Upper lobe of left lung (tissue), 6 donors: Measurements from ENCODE around the gene VPS13C. TPM values are rescaled to one million over a fixed set of nuclear protein-coding genes. Genes with fewer than 3 reads are reported as not detected.

Source experiments
- ATAC-seq, 2 donors: fragments of 200-7000 bp; cut with Tn5 transposase; one replicate each; pipeline ENCODE4 v1.9.1; 2022; ENCODE audit warnings: mild to moderate bottlenecking in 2 of 2, moderate library complexity in 2 of 2; ENCODE audit not compliant: low FRiP score in 2 of 2
- DNase-seq, 2 donors: peaks; one replicate each; pipeline ENCODE4 v3.0.0-alpha.2; 2019 to 2020
- H3K27ac ChIP-seq, 4 donors: fragments of 200-600 bp; sonication (generic); one replicate each; pipeline ENCODE4 v1.5.1; 2016 to 2019
- H3K27me3 ChIP-seq, 4 donors: fragments of 200-600 bp; sonication (generic); one replicate each; pipeline ENCODE4 v1.5.1; 2017 to 2019
- H3K36me3 ChIP-seq, 4 donors: fragments of 200-600 bp; sonication (generic); one replicate each; pipeline ENCODE4 v1.5.1; 2016 to 2019
- H3K4me1 ChIP-seq, 4 donors: fragments of 200-600 bp; sonication (generic); one replicate each; pipeline ENCODE4 v1.5.1; 2018 to 2019
- H3K4me3 ChIP-seq, 4 donors: fragments of 200-600 bp; sonication (generic); one replicate each; pipeline ENCODE4 v1.5.1; 2017 to 2019; ENCODE audit warnings: mild to moderate bottlenecking in 2 of 4, moderate library complexity in 1 of 4
- H3K9me3 ChIP-seq, 4 donors: fragments of 200-600 bp; sonication (generic); one replicate each; pipeline ENCODE4 v1.5.1; 2018 to 2019
- CTCF ChIP-seq, 6 experiments: fragments of 450-650 bp in 4 of 6; fragments of 200-600 bp in 2 of 6; sonication (generic) in 2 of 6; IDR thresholded peaks; one replicate each; pipeline ENCODE4 v1.5.1; 2016 to 2019; ENCODE audit warnings: antibody characterized with exemption in 6 of 6
- EP300 ChIP-seq, 4 donors: sonication (generic); formaldehyde crosslinking; IDR thresholded peaks; one replicate each; pipeline ENCODE4 v1.5.1; 2017; ENCODE audit warnings: antibody characterized with exemption in 4 of 4, control low read depth in 2 of 4
- POLR2A ChIP-seq, 4 donors: fragments of 450-650 bp; IDR thresholded peaks; one replicate each; pipeline ENCODE4 v1.5.1; 2016 to 2017; ENCODE audit warnings: antibody characterized with exemption in 4 of 4, mild to moderate bottlenecking in 2 of 4
- POLR2AphosphoS5 ChIP-seq, 2 donors: sonication (generic); formaldehyde crosslinking; IDR thresholded peaks; one replicate each; pipeline ENCODE4 v1.5.1; 2017; ENCODE audit warnings: antibody characterized with exemption in 2 of 2
- WGBS, 2 donors: methylation state at CpG; one replicate each; pipeline ENCODE4 v1.1.5; 2017 to 2018; 5-methylcytosine and 5-hydroxymethylcytosine counted together
- total RNA-seq, 6 donors: library from RNA; depleted of rRNA in 4 of 6; stranded (reverse); fragments of >200 nt in 4 of 6; gene quantifications; one replicate each; pipeline versions ENCODE4 v1.1.0 to v1.2.1, GENCODE V29; 2016 to 2021
- donor health status: DM: no; HTN: no; CAD: no; lungs with moderate emphysema.
- donor health status: DM: no; HTN: yes; CAD: no; lungs with severe emphysema.

Gene VPS13C
- total RNA-seq, 6 donors from 2014 or later = 73.7 to 180 (median 97.4) TPM

- H3K4me1 ChIP-seq = no peaks in the 10 kb centered on the region
- 94 to 97% methylated on average over 3 of the region's 3 CpGs for WGBS, 2 donors
These were observed 137.1 kb downstream of the VPS13C start for GRCh38 chr15:61923173-61923572.

GRCh38 chr15:61921093-61921492 lies 139.2 kb downstream of the VPS13C start:
- WGBS, 2 donors = 93 to 97% methylated on average over 1 of the region's 1 CpG
- Histone ChIP-seq H3K27ac (no peak overlapping the region), H3K4me3 (no peak overlapping the region), H3K27me3 (no peaks in the 10 kb centered on the region), H3K36me3 (peaks cover 20 to 85% (median 25%) of the 10 kb centered on the region in 4 donors), H3K9me3 (no peaks in the 10 kb centered on the region), H3K4me1 (no peaks in the 10 kb centered on the region)
- no peak for TF ChIP-seq POLR2AphosphoS5 (IDR thresholded peaks at IDR 0.05)
- TF ChIP-seq POLR2A (IDR thresholded peaks at IDR 0.05) = no peak
- no peak for TF ChIP-seq EP300 (IDR thresholded peaks at IDR 0.05)
- no peak for TF ChIP-seq CTCF (IDR thresholded peaks at IDR 0.05)
- no peak for ATAC-seq
- DNase-seq = no peak

More at GRCh38 chr15:61923173-61923572, 137.1 kb downstream of the VPS13C start:
- no peaks in the 10 kb centered on the region for H3K27me3 ChIP-seq
- TF ChIP-seq CTCF (IDR thresholded peaks at IDR 0.05) = no peak
- no peak for TF ChIP-seq POLR2AphosphoS5 (IDR thresholded peaks at IDR 0.05)
- TF ChIP-seq POLR2A (IDR thresholded peaks at IDR 0.05) = no peak
- TF ChIP-seq EP300 (IDR thresholded peaks at IDR 0.05) = no peak
- peaks cover 6 to 83% (median 19%) of the 10 kb centered on the region in 4 donors for H3K36me3 ChIP-seq
- no peak overlapping the region for H3K27ac ChIP-seq
- no peak overlapping the region for H3K4me3 ChIP-seq
- DNase-seq = no peak
- no peaks in the 10 kb centered on the region for H3K9me3 ChIP-seq
- ATAC-seq = no peak

- Histone ChIP-seq H3K36me3 (peaks cover 31 to 93% (median 43%) of the 10 kb centered on the region in 4 donors), H3K4me3 (no peak overlapping the region), H3K9me3 (no peaks in the 10 kb centered on the region), H3K27me3 (no peaks in the 10 kb centered on the region), H3K4me1 (no peaks in the 10 kb centered on the region), H3K27ac (no peak overlapping the region)
- no peak for DNase-seq
- no peak for ATAC-seq
- 95 to 97% methylated on average over 1 of the region's 1 CpG for WGBS, 2 donors
- TF ChIP-seq POLR2AphosphoS5 (IDR thresholded peaks at IDR 0.05) = no peak
- TF ChIP-seq CTCF (IDR thresholded peaks at IDR 0.05) = no peak
- no peak for TF ChIP-seq POLR2A (IDR thresholded peaks at IDR 0.05)
- TF ChIP-seq EP300 (IDR thresholded peaks at IDR 0.05) = no peak
These were observed 142.8 kb downstream of the VPS13C start for GRCh38 chr15:61917457-61917856.

GRCh38 chr15:61916104-61916503 lies 144.1 kb downstream of the VPS13C start:
- 95 to 98% methylated on average over 2 of the region's 2 CpGs for WGBS, 2 donors
- H3K27ac ChIP-seq = no peak overlapping the region
- no peak for TF ChIP-seq CTCF (IDR thresholded peaks at IDR 0.05)
- TF ChIP-seq POLR2A (IDR thresholded peaks at IDR 0.05) = no peak
- TF ChIP-seq EP300 (IDR thresholded peaks at IDR 0.05) = no peak
- no peak for TF ChIP-seq POLR2AphosphoS5 (IDR thresholded peaks at IDR 0.05)

GRCh38 chr15:61915640-61916039 lies 144.6 kb downstream of the VPS13C start:
- DNase-seq (no peak), ATAC-seq (no peak)
- Histone ChIP-seq H3K36me3 (peaks cover 26 to 85% (median 33%) of the 10 kb centered on the region in 4 donors), H3K4me3 (no peak overlapping the region), H3K27me3 (no peaks in the 10 kb centered on the region), H3K9me3 (no peaks in the 10 kb centered on the region), H3K27ac (no peak overlapping the region), H3K4me1 (no peaks in the 10 kb centered on the region)
- TF ChIP-seq POLR2AphosphoS5 (IDR thresholded peaks at IDR 0.05) (no peak), CTCF (IDR thresholded peaks at IDR 0.05) (no peak), EP300 (IDR thresholded peaks at IDR 0.05) (no peak), POLR2A (IDR thresholded peaks at IDR 0.05) (no peak)
- 98% methylated on average over 9 of the region's 9 CpGs for WGBS, 2 donors

More at GRCh38 chr15:61916104-61916503, 144.1 kb downstream of the VPS13C start:
- ATAC-seq (no peak), DNase-seq (no peak)
- H3K9me3 ChIP-seq = no peaks in the 10 kb centered on the region
- no peak overlapping the region for H3K4me3 ChIP-seq
- peaks cover 26 to 85% (median 35%) of the 10 kb centered on the region in 4 donors for H3K36me3 ChIP-seq
- no peaks in the 10 kb centered on the region for H3K4me1 ChIP-seq
- no peaks in the 10 kb centered on the region for H3K27me3 ChIP-seq
